Measurements from ENCODE around the gene DNMT3A.

DNA sequence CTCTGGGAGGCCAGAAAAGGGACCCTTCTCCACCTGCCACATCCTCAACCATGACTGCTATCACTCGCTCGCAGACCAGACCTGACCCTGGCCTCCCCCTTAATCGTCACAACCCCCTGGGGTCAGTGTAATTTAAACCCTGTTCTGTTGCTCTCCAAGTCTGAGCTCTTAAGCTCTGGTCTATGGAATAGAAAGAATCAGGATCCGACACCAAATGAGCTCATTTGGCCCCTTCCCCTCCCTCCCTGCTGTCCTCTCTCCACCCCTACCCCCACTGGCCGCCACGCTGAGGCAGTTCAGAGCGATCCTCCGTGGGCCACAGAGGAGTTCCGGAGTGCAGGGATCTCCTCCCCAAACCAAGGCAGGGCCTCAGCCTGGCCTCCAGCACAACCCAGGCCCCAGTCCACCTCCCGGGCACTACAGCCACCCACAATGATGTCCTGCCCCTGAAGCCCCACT lies 5.3 kb downstream of the DNMT3A start:
- TF ChIP-seq, protein P1, sequence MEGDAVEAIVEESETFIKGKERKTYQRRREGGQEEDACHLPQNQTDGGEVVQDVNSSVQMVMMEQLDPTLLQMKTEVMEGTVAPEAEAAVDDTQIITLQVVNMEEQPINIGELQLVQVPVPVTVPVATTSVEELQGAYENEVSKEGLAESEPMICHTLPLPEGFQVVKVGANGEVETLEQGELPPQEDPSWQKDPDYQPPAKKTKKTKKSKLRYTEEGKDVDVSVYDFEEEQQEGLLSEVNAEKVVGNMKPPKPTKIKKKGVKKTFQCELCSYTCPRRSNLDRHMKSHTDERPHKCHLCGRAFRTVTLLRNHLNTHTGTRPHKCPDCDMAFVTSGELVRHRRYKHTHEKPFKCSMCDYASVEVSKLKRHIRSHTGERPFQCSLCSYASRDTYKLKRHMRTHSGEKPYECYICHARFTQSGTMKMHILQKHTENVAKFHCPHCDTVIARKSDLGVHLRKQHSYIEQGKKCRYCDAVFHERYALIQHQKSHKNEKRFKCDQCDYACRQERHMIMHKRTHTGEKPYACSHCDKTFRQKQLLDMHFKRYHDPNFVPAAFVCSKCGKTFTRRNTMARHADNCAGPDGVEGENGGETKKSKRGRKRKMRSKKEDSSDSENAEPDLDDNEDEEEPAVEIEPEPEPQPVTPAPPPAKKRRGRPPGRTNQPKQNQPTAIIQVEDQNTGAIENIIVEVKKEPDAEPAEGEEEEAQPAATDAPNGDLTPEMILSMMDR (IDR thresholded peaks at IDR 0.05): no peak
- TF ChIP-seq POLR2A (IDR thresholded peaks at IDR 0.05) (no peak), EP300 (IDR thresholded peaks at IDR 0.05; ENCODE audit: low read depth) (no peak), POLR2AphosphoS5 (IDR thresholded peaks at IDR 0.05) (no peak)
